DMS79 (cell line): ENCODE measurements around the gene SMOC2.

Source experiments
- DNase-seq: peaks from one replicate; lab custom pipeline; 2025; lab: John Stamatoyannopoulos, UW

SMOC2 gene

DNA sequence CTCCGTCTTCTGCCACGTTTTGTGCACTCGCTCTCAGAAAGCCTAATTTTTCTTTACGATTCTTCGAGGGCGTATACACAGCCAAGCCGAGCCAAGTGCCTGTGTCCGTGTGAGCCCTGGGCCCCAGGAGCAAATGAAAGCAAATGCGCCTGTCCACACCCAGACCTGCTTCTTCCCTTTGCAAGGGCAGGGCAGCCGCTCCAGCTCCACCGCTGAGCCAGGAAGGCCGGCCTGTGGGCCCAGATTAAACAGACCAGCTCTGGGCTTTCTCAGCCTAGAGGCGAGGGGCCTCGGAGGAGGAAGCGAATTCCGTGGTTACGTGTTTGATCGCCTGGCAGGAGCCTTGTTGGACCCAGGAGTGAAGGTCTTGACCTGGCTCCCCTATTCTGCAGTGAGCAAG lies 184.6 kb downstream of the SMOC2 start:
- DNase-seq, result no peak

DNA sequence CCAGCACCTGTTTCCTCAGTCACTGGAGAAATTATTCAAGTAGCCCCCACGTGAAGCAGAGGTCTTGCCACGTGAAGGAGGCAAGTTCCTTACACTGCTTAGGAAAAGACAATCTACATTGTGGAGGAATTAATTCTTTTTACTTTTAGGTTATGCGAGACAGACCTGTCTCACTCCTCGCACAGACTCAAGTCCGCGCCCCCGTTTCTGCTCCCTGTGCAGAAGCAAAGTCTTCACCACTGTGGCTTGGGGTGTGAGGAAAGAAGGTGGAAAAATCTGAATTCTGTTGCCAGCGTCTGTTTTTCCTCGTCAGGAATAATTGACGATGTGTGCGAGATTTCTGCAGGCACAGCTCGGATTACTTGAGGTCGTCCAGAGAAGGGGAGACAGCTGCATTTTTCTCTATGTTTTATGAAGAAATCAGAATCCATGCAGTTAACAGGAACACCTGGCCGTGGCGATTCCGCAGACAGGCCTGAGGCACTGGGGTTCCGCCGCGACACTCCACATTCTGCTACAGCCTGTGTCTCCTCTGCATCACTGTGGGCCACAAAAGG lies 185.1 kb downstream of the SMOC2 start:
- no peak for DNase-seq

DNA sequence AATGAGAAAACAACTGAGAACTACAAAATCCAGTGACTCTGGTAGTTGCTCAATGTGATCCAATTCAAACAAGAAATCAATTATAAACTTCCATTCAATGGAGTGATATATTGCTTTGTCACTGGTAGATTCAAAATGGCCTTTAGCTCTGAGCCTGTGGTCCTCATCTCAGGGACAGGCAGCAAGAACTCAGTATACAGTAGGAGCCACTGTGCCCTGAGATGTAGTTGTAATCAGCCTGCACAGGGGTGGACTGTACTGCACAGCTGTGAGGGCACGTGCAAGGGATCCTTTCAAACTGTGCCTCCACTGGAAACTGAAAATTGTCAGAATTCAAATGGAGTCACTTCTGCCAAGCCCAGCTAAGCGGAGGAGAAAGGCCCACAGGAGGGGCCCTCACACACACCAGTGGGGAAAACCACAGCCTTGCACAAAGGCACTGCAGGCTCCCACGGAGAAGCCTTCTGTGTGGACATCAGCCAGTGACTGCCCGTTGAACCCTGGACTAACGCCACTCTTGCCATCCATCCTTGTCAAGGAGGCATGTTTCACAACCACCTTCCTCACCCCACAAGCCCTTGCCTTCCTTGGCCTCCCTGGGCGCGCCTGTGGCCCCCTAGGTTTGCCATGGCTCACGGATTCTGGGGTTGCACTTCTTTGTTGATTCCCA lies 186.7 kb downstream of the SMOC2 start:
- no peak for DNase-seq

DNA sequence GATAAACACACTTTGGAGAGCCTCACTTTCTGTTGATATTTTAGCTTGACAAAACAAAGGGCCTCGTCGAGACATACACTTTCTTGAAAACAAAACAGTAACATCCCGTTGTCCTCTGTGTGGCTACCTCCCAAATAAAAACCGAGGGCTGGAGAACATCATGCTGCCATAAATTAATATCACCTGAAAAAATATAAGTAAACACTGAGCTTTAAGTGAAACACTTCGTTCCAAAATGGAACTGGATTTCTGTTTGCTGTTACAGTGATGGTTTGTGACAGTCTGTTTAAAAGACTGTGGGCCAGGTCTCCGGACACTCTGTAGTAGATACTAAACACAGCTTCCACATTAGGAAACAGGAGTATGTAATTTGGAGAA lies 187.2 kb downstream of the SMOC2 start:
- DNase-seq, result no peak

DNA sequence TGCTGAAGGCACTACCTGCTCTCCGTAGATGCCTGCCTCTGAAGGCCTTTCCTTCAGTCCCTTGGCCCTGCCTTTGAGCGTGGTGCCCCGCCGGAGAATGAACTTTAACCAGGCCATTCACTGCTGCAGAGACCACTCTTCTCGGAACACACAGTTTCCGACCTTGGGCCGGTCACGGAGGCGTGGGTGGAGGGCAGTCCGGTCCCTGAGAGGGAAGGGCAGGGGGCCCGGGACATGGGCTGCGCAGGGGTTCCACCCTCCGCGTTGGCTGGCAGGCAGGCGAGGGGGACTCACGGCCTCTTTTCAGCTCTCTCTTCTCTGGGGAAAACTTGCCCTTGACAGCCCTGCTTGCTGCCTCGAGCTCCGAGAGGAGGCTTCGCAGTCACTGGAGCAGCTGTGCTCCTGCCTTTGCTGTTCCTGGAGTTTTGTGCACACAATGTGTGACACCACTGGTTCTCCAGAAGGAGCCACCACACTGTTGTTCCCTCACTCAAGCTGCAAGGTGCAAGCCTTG lies 187.8 kb downstream of the SMOC2 start:
- DNase-seq, result no peak

DNA sequence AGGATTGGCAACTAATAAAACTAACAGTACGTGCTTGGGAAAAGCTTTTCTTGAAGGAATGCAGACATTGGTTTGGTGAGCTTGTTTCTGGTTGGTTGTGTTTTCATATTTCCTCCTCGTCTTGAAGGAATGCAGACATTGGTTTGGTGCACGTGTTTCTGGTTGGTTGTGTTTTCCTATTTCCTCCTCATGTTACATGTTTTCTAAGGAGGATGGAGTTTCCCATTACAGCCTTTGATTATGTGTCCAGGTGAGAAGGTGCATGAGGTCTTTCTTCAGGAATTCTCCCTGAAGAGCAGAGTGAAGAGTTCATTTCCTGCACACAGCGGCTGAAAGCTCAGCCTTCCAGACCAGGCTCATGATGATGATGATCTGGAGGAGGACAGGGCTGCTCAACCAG lies 190.6 kb downstream of the SMOC2 start:
- DNase-seq, result no peak

DNA sequence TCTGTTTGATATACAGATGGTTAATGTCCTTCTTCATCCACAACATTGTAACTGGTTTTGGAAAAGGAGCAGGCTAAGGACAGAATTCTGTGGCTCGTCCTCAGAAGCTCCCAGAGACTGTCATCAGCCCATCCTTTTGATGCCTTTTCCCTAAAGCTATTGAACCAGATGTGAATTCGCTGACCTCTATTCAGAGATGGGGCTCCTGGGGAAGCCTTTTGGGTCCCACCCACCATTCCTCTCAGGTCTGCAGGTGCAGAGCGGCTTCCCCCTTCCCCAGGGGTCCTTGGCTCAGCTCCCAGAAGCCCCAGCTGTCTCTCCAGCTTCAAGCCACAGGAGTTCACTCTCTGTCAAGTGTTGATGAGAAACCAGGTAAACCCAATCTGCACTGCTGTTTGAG lies 191.7 kb downstream of the SMOC2 start:
- DNase-seq, result no peak

DNA sequence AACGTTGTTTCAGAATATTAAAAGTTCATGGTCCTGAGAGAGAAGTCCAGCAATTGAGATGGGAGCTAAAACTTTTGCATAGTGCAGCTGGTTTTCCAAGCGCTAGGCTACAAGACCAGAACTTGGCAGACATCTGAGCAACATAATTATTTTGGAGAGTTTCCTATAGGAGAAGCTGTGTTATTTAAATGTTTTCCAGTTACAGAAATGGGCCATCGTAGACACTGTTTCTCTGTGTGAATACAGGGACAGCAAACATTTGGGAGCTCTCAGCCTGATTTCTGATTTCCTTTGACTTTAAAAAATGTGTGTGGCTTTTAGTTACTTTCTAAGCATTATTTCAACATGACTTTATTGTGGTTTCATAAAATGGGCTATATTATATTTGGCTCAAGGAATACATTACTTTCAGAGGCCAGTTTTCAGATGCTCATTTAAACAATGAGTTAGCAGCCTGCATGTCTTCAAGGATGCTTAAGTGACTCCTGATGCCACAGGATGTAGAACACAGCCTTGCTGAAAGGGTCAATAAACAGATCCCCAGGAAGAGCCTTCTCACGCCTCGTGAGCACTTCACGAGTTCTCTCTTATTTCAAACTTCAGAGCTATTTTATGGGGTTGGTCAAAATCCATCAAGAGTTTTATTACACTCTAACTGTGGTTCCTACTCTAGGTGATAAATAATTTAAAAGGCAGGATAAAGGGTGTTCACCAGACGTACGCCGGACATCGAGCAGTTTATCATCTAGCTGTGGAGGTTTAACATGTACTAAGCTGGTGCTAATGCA lies 193.8 kb downstream of the SMOC2 start:
- DNase-seq, result no peak

DNA sequence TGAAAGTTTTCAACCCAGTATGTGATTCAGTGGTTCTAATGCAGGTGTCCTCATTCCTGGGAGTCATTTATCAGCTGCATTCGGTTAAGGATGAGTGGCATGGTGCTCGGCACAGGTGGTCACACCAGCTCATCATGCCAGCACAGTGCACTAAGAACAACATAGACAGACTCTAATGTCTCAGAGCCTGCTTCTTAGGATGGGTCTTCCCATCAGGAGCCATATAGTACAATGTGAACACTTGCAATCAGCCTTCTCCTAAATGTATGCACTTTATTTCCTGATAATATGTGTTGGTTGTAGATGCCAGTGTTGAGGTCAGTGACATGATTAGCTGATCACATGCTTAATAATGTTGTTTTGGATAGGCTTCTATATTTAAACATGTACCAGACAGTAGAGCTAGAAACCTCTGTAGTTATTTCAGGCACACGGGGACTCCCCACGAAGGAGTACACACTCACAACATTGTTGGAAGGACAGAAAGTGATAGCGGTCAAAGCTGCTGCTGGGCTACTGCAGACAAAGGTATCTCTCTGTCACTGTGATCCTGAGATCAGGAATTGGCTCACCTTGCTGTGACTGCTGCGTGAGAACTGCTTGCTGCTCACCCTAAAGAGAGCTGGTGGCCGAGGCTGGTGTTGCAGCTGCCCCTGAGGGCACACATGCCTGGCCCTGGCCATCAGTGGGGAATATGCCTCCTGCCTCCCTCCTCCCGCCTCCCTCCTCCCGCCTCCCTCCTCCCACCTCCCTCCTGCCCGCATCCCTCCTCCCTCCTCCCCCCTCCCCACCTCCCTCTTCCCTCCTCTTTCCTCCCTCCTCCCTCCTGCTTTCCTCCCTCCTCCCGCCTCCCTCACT lies 195.4 kb downstream of the SMOC2 start:
- no peak for DNase-seq

DNA sequence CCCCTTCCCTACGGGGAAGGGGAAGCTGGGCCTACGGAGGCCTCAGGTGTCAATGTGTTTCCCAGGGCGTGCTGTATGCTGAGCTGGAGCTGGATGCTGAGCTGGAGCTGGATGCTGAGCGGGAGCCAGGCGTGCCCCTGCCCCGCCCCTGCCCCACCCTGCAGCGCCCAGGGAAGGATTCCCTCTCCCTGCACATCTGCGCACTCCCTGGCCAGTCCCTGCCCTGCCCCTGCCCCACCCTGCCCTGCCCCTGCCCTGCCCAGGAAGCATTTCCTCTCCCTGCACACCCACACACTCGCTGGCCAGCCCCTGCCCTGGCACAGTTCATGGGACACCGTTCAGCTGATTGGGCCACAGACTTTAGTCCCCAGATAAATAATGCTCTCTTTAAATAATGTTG lies 196.8 kb downstream of the SMOC2 start:
- no peak for DNase-seq

DNA sequence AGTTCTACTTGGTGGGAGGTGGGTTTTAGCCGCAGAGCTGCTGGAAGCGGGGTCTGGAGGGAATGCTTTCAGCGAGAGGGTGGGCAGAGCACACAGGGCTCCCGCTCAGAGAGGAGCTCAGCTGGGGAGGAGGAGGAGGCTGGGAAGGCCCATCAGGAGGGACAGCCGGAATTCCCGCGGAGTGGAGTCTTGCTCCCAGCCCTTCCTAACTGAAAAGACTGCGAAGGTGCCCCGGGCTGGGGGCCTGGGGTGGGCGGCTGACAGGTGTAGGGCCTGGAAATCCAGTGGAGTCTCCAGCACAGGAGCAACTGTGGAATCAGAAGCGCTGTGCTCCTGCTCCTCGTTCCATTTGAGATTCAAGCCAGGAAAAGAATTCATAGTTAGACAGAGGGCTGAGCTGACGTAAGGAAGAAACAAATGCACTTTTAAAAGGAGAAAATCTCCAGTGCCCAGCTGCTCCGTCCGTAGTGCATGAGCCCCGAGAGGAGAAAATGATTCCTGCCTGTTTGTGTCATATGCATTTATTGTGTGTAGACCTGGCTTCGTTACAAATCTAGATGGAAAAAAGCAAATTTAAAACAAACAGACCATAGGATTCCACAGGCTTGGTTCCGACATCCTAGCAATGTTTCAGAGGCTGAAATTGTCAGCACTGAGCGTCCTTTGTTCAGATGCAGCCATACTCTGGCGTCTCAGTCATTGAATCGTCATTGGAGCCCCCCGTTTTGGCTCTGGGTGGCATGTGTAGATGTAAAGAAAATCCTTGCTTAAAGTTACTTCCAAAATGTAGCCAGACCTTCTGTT lies 197.7 kb downstream of the SMOC2 start:
- DNase-seq, result no peak

DNA sequence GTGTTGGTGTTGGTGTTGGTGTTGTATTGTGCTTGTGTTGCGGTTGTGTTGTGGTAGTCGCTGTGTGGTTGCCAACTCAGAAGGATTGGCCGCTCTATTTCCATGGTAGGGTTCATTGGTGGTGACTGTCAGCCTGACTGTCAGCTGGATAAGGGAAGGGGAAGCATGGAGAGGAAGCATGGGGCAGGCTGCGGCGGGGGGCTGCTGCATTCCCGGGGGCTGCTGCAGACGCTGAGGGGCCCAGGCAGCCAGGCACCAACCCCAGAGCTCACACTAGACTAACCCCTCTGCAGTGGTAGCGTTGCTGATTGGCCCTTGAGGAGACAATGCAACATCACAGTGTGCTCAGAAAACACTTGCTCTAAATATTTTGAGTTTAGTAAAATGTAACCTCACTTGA lies 199.2 kb downstream of the SMOC2 start:
- DNase-seq, result no peak

DNA sequence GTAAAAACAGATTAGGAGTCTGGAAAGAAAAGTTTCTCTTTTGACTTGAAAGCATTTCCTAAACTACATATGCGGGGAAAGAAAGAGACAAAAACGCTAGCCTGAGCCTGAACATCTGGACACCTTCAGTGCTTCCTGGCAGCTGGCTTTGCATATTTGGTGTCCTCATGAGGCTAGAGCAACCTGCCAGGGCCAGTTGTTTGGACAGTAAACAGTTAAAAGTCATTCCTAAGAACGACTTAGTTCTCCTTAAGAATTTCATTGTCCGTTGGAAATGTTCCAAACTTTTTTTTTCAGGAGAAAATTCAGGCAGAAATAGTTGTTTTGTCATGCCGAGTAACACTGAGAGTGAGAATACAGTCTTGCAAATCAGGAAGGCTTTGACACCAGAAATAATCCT lies 199.8 kb downstream of the SMOC2 start:
- no peak for DNase-seq

DNA sequence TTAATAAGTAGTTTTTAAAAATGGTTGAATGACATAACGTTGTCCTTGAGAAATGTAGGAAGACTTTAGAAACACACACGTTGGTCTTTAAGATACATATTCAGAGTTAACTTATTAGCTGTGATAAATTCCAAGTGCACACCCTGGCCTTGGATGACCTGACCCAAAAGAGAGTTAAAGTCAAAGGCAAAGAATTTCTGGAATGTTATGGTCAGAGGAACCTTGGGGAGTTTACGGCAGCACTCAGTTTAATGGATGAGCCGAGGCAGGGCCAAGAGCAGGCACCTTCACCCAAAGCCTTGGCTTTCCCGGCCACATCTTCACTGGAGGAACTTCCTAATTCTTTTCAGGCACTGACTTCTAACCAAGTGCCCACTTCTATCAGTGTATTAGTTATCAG lies 200.5 kb downstream of the SMOC2 start:
- no peak for DNase-seq

DNA sequence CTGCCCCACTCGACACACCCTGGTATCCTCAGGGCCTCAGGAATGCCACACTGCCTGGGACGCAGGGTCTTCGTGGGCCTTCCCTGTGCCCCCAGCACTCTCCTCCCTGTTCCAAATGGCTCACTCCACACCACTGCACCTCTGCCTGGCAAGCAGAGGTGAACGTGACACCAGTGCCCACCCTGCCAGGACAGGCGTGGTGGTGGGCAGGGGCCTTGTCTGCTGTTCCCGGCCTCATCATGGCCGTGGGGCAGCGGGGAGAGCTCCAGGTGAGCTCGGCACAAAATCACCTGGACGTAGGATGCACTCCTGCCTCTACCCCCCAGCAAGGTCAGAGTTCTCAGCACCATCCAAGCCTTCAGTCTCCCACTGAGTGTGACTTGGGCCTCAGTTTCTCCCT lies 202.4 kb downstream of the SMOC2 start:
- DNase-seq, result no peak

DNA sequence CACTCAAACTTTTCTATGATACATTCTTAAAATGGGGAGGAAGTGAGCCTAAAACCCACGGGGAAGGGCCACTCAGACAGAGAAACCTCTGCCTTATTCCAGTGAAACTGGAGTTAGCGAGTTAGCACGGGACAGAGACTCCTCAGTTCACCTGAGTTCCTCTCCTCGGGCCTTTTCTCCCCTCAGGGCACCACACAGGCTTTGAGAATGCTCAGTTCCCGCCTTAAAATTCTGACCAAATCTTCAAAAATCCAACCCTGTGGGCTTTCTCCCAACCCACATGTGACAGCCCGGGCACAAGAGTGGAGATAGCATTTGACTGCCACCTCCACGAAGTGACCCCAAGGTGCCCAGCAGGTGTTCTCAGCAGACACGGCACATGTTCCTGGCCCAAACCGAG lies 204.3 kb downstream of the SMOC2 start:
- DNase-seq, result no peak

DNA sequence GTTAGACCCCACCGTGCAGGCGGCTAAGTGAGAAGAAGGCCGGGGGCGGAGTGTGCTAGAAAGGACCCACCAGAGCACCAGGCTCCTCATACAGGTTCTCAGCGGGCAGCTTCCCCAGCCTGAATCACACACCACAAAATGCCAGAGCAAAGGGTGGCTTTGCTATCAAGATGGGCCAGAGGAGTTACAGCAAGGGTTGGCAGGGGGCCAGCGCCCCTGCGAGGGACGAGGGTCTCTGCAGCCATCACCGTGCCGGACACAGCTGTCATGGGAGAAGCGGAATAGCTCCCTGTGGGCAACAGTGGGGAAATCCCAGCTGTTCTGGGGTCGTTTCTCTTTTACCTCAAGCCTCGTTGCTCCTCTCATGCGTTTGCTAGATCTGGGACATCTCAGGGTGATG lies 206.3 kb downstream of the SMOC2 start:
- DNase-seq, result no peak

DNA sequence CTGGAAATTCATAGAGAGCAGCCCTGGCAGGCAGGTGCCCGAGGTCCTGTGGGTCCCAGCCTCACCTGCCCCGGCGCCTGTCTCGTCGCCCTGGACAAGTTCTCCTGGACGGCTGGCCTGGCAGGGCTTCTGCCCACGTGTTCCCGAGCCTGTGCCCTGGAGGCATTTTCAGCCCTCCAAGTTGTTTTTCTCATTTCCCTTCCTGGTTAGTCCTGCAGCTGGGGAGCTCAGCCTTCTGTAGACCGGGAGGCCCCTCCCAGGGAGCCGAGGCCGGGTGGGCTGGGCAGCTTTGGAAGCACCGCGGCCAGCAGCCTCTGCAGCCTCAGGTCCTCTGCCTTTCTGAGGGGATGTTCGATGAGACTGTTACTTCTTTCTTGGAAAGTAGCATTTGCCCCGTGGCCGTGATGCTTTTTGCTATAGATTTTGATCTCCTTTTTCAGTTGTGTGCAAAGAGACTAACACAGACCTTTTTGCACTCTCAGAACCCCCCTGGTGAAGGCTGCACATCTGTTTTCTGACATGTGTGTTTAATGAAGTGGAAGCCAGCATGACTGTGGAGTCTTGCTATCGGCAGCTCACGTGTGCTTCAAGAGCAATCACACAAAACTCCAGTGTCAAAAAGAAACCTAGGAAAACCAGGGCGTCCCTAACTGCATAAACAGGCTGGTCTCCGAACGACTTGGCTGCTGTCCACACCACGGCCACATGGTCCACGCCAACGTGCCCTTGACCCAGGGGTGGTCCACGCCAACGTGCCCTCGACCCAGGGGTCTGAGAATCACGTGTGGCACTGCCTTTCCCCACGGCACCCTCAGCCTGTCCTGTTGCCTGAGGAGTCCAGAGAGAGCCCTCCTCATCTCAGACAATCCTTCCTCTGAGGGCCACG lies 207.5 kb downstream of the SMOC2 start:
- DNase-seq, result peak; percentile 10

DNA sequence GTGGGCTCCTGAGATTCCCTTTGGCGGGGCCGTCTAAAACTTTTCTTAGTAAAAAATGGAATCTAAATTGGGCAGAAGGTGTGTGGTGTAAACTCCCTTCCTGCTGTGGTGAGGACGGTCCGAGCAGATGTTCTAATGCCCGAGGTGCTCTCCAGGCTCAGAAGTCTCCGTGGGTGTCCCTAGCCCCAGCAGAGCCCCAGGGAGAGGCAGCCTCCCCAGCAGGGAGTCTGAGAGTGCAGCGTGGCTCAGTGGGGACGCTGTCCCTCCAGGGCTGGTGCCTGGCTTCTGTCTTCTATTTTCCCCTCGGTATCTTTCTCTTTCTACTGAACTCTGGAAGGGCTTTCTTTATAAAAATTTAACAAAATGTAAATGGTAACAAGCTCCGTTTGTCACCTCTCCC lies 208.2 kb downstream of the SMOC2 start:
- DNase-seq, result no peak

DNA sequence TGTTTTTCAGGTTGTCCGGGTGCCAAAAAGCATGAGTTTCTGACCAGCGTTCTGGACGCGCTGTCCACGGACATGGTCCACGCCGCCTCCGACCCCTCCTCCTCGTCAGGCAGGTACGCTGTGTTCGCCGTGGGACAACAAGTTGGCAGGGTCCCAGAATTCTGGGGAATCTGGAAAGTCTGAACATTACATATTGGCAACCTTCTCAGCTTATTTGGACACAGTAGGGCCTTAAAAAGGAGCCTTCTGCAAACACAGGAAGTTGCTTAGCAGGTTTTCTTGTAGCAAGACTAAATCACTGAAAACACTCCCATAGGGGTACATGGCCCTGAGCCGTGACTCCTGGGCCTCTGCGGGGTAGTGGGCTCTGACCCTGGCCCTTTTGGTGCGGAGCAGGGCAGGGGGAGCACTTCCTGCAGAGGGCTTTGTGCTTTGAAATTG lies 209.7 kb downstream of the SMOC2 start:
- no peak for DNase-seq
